SK-N-SH (cell line): ENCODE data around the gene TMEM14B. TPM values are rescaled to one million over a fixed set of nuclear protein-coding genes. Genes with fewer than 3 reads are reported as not detected.

Source experiments
- CTCF ChIA-PET: fragments of 300-600, 350-600 bp; formaldehyde crosslinking; extraction: SDS; loops from one replicate; lab custom pipeline; 2021; lab: Yijun Ruan, JAX
- POLR2A ChIA-PET: fragments of 350-600 bp; sonication (Branson Sonifier 250); formaldehyde crosslinking; extraction: SDS; loops from one replicate; lab custom pipeline; 2020; ENCODE audit warnings: antibody characterized with exemption, inconsistent platforms; lab: Yijun Ruan, JAX
- DNase-seq: peaks from one replicate; pipeline ENCODE4 v3.0.0; 2012
- H2AFZ ChIP-seq: fragments of 200-600 bp; sonication (generic); 2 replicates; pipeline ENCODE4 v1.8.1; 2016; ENCODE audit warnings: antibody characterized with exemption, mild to moderate bottlenecking, low read depth
- H3F3A ChIP-seq: fragments of 200-600 bp; sonication (generic); replicated peaks from 2 replicates; pipeline ENCODE3; 2016; ENCODE audit warnings: antibody characterized with exemption, mild to moderate bottlenecking; ENCODE audit not compliant: insufficient read depth
- H3K27ac ChIP-seq, 2 experiments: fragments of 200-500 bp in 1 of 2; fragments of 200-600 bp in 1 of 2; sonication (Bioruptor generic) in 1 of 2; sonication (generic), shearing (Covaris generic) in 1 of 2; 2 replicates each; pipeline versions ENCODE4 v1.5.1 to v1.6.1; 2014 to 2016; ENCODE audit warnings: low read depth in 2 of 2, inconsistent platforms in 1 of 2, low read length in 1 of 2, mild to moderate bottlenecking in 1 of 2, mixed read lengths in 1 of 2
- H3K27me3 ChIP-seq: fragments of 200-600 bp; sonication (generic), shearing (Covaris generic); 2 replicates; pipeline ENCODE4 v1.6.1; 2016; ENCODE audit warnings: mixed run types; ENCODE audit not compliant: insufficient read depth
- H3K36me3 ChIP-seq, 2 experiments: fragments of 200-500 bp in 1 of 2; fragments of 200-600 bp in 1 of 2; sonication (Bioruptor generic) in 1 of 2; sonication (generic) in 1 of 2; replicated peaks in 1 of 2; 2 replicates each; pipeline versions ENCODE3 to v1.5.1; 2014 to 2016; ENCODE audit warnings: low read length in 1 of 2, mild to moderate bottlenecking in 1 of 2; ENCODE audit not compliant: insufficient read depth in 2 of 2, control insufficient read depth in 1 of 2
- H3K4me1 ChIP-seq, 2 experiments: fragments of 200-500 bp in 1 of 2; fragments of 200-600 bp in 1 of 2; sonication (Bioruptor generic) in 1 of 2; sonication (generic), shearing (Covaris generic) in 1 of 2; 2 replicates each; pipeline versions ENCODE4 v1.5.1 to v1.6.1; 2014 to 2016; ENCODE audit warnings: low read depth in 1 of 2, low read length in 1 of 2, mixed run types in 1 of 2; ENCODE audit not compliant: insufficient read depth in 2 of 2, control insufficient read depth in 1 of 2
- H3K4me2 ChIP-seq: fragments of 200-600 bp; sonication (generic), shearing (Covaris generic); 2 replicates; pipeline ENCODE4 v1.6.1; 2017; ENCODE audit warnings: mixed run types
- H3K4me3 ChIP-seq, 2 experiments: fragments of 200-500 bp in 1 of 2; fragments of 200-600 bp in 1 of 2; sonication (Bioruptor generic) in 1 of 2; sonication (generic), shearing (Covaris generic) in 1 of 2; 2 replicates each; pipeline versions ENCODE4 v1.5.1 to v1.8.1; 2014 to 2016; ENCODE audit warnings: low read depth in 2 of 2, inconsistent platforms in 1 of 2, low read length in 1 of 2, mild to moderate bottlenecking in 1 of 2, mixed read lengths in 1 of 2, moderate library complexity in 1 of 2
- H3K79me2 ChIP-seq: fragments of 200-600 bp; sonication (generic); 2 replicates; pipeline ENCODE4 v1.8.1; 2017; ENCODE audit warnings: mild to moderate bottlenecking; ENCODE audit not compliant: insufficient read depth
- H3K9ac ChIP-seq: fragments of 200-600 bp; sonication (generic); 2 replicates; pipeline ENCODE4 v1.6.1; 2017; ENCODE audit warnings: mixed run types
- H3K9me2 ChIP-seq: fragments of 200-600 bp; sonication (generic); 2 replicates; pipeline ENCODE4 v1.6.1; 2017; ENCODE audit warnings: mixed run types
- H3K9me3 ChIP-seq: fragments of 200-600 bp; sonication (generic); 2 replicates; pipeline ENCODE4 v1.6.1; 2017; ENCODE audit warnings: mixed run types, mild to moderate bottlenecking, moderate library complexity
- H4K20me1 ChIP-seq: fragments of 200-600 bp; sonication (generic); 2 replicates; pipeline ENCODE4 v1.6.1; 2017; ENCODE audit warnings: mild to moderate bottlenecking, mixed run types; ENCODE audit not compliant: insufficient read depth
- EP300 ChIP-seq, 2 experiments: IDR thresholded peaks; 2 replicates each; pipeline versions ENCODE4 v1.4.0 to v1.6.1; 2012; ENCODE audit warnings: borderline replicate concordance in 1 of 2, low read depth in 1 of 2, low read length in 1 of 2
- EZH2phosphoT487 ChIP-seq: fragments of 200-600 bp; sonication (generic); IDR thresholded peaks from 2 replicates; pipeline ENCODE4 v1.6.1; 2017; ENCODE audit warnings: low read depth, mixed run types, mild to moderate bottlenecking, antibody characterized with exemption, moderate library complexity, borderline replicate concordance
- FOSL2 ChIP-seq: IDR thresholded peaks from 2 replicates; pipeline ENCODE4 v1.4.0; 2012; ENCODE audit warnings: low read depth, mild to moderate bottlenecking, moderate library complexity, borderline replicate concordance
- GABPA ChIP-seq: IDR thresholded peaks from 2 replicates; pipeline ENCODE4 v1.4.0; 2012; ENCODE audit warnings: low read depth, mild to moderate bottlenecking
- GATA2 ChIP-seq: sonication (generic); formaldehyde crosslinking; IDR thresholded peaks from 2 replicates; pipeline ENCODE4 v1.5.0; 2020; ENCODE audit warnings: mild to moderate bottlenecking, missing genetic modification reagents
- JUND ChIP-seq: IDR thresholded peaks from 2 replicates; pipeline ENCODE4 v1.4.0; 2012
- MAX ChIP-seq: IDR thresholded peaks from 2 replicates; pipeline ENCODE4 v1.4.0; 2012; ENCODE audit warnings: low read depth
- NFIC ChIP-seq: IDR thresholded peaks from 2 replicates; pipeline ENCODE4 v1.4.0; 2012; ENCODE audit warnings: borderline replicate concordance
- NRF1 ChIP-seq: IDR thresholded peaks from 2 replicates; pipeline ENCODE4 v1.6.1; 2012; ENCODE audit warnings: low read depth, mild to moderate bottlenecking, low read length
- POLR2AphosphoS5 ChIP-seq: IDR thresholded peaks from 2 replicates; pipeline ENCODE4 v1.6.1; 2012; ENCODE audit warnings: low read depth, low read length
- RCOR1 ChIP-seq: fragments of 150-350 bp; IDR thresholded peaks from 2 replicates; pipeline ENCODE4 v1.6.1; 2017; ENCODE audit warnings: antibody characterized with exemption, low read length
- REST ChIP-seq: IDR thresholded peaks from 2 replicates; pipeline ENCODE4 v1.6.1; 2012; ENCODE audit warnings: mild to moderate bottlenecking, low read depth, low read length, moderate library complexity
- RXRA ChIP-seq: IDR thresholded peaks from 2 replicates; pipeline ENCODE4 v1.4.0; 2012; ENCODE audit warnings: low read depth, mild to moderate bottlenecking, borderline replicate concordance
- SIN3A ChIP-seq: IDR thresholded peaks from 2 replicates; pipeline ENCODE4 v1.6.1; 2012; ENCODE audit warnings: low read depth, mild to moderate bottlenecking, low read length, moderate library complexity, borderline replicate concordance
- SMC3 ChIP-seq: IDR thresholded peaks from 2 replicates; pipeline ENCODE4 v1.6.1; 2012; ENCODE audit warnings: low read depth, low read length, improper control_type of control experiment
- TAF1 ChIP-seq: IDR thresholded peaks from 2 replicates; pipeline ENCODE4 v1.6.1; 2012; ENCODE audit warnings: low read depth, mild to moderate bottlenecking, low read length, moderate library complexity, borderline replicate concordance
- TCF12 ChIP-seq: IDR thresholded peaks from 2 replicates; pipeline ENCODE4 v1.4.0; 2012
- TEAD4 ChIP-seq: IDR thresholded peaks from 2 replicates; pipeline ENCODE4 v1.4.0; 2012; ENCODE audit warnings: mild to moderate bottlenecking, borderline replicate concordance; ENCODE audit not compliant: insufficient read depth
- USF1 ChIP-seq: IDR thresholded peaks from 2 replicates; pipeline ENCODE4 v1.4.0; 2012; ENCODE audit warnings: low read depth, borderline replicate concordance
- USF2 ChIP-seq: fragments of 150-350 bp; IDR thresholded peaks from 2 replicates; pipeline ENCODE4 v1.6.1; 2017; ENCODE audit warnings: antibody characterized with exemption, low read length, low read depth, borderline replicate concordance
- WGBS: methylation state at CpG from one replicate; pipeline ENCODE4 v1.1.6; 2017; ENCODE audit warnings: low lambda C conversion rate; 5-methylcytosine and 5-hydroxymethylcytosine counted together
- polyA plus RNA-seq, 3 experiments: library from polyadenylated mRNA; depleted of rRNA; stranded (reverse); fragments of >200 nt; gene quantifications; 2 replicates each; pipeline ENCODE4 v1.2.3, GENCODE V29; 2012

The TMEM14B gene
- polyA plus RNA-seq, 1 of the 3 experiments (the other 2 are of a cell fraction) = 93.6 TPM

- WGBS = 98% methylated on average over 5 of the region's 5 CpGs
- H3K27me3 ChIP-seq = no peaks in the 10 kb centered on the region
- H3K9me2 ChIP-seq = no peaks in the 10 kb centered on the region
- H3K9ac ChIP-seq = no peak overlapping the region
- no peaks in the 10 kb centered on the region for H3K9me3 ChIP-seq
- no peak overlapping the region for H2AFZ ChIP-seq
- POLR2A ChIA-PET = interaction anchor here (0.6 kb wide), 1 partner anchor 189 kb away, joined by 3 read pairs; no protein-coding TSS in a partner anchor
- H3K79me2 ChIP-seq = peaks cover 25% of the 10 kb centered on the region
- TF ChIP-seq NRF1 = no peak
- TF ChIP-seq EZH2phosphoT487 = no peak
- no peak for TF ChIP-seq USF2
- no peak for TF ChIP-seq NFIC
- no peak for TF ChIP-seq TEAD4
- no peak for TF ChIP-seq TCF12
- no peak for TF ChIP-seq RXRA
- TF ChIP-seq SMC3 = no peak
- no peak for TF ChIP-seq MAX
- no peak for TF ChIP-seq REST
- no peak for TF ChIP-seq POLR2AphosphoS5
- no peak for TF ChIP-seq FOSL2
- TF ChIP-seq USF1 = no peak
- TF ChIP-seq TAF1 = no peak
- TF ChIP-seq RCOR1 = no peak
- TF ChIP-seq EP300 (IDR thresholded peaks at IDR 0.05; ENCODE audit: borderline replicate concordance in 1 of 2, low read depth in 1 of 2, low read length in 1 of 2) = no peak
- TF ChIP-seq SIN3A = no peak
- TF ChIP-seq GABPA = no peak
- TF ChIP-seq GATA2 (CRISPR knock-in tag) = no peak
- TF ChIP-seq JUND = no peak
- TF ChIP-seq, all 33 proteins: peak for 0
- H3K27ac ChIP-seq = no peak overlapping the region
- no peaks in the 10 kb centered on the region for H3F3A ChIP-seq
- H3K36me3 ChIP-seq = peaks cover 7 to 17% of the 10 kb centered on the region in 2 experiments
- DNase-seq = no peak
- H3K4me2 ChIP-seq = no peak overlapping the region
- H3K4me3 ChIP-seq = no peak overlapping the region
- no peaks in the 10 kb centered on the region for H4K20me1 ChIP-seq
- peaks cover 6 to 20% of the 10 kb centered on the region in 2 experiments; a peak in 3 of 4 replicates for H3K4me1 ChIP-seq
- CTCF ChIA-PET = no interaction called here
Observed at GRCh38 chr6:10745116-10745515, 2.5 kb upstream of the TMEM14B start.
